GM12892 (cell line): ENCODE data around the gene WDR88.
"Not testable (repeated sequence)": the region's sequence is repeated elsewhere in the genome, so short reads cannot be mapped to it uniquely, and the experiment has no call there.

ENCODE experiments used
- POLR2AphosphoS5 ChIP-seq: IDR thresholded peaks from 2 replicates; pipeline ENCODE4 v1.6.1; 2011; ENCODE audit warnings: low read depth, low read length, control low read depth
- TAF1 ChIP-seq: IDR thresholded peaks from 2 replicates; pipeline ENCODE4 v1.6.1; 2011; ENCODE audit warnings: low read depth, mild to moderate bottlenecking, control low read depth, low read length, borderline replicate concordance

GRCh38 chr19:33209850-33210230, 77.9 kb downstream of the WDR88 start:
- TF ChIP-seq POLR2AphosphoS5, TAF1: not testable (repeated sequence)
